Measurements from ENCODE around the gene EPS15. TPM values are rescaled to one million over a fixed set of nuclear protein-coding genes. Genes with fewer than 3 reads are reported as not detected.

The EPS15 gene
- total and polyA plus RNA-seq, 10 of the 15 experiments (the other 5 are each of a cell fraction or from before 2014, with no cell fraction given) = 24.7 to 87.8 (median 56.3) TPM

- Histone ChIP-seq H4K20me1 (ENCODE audit: control insufficient read depth, insufficient read depth) (no peaks in the 10 kb centered on the region), H3K36me3 (ENCODE audit: control insufficient read depth in 2 of 2, insufficient read depth in 2 of 2, low read length in 1 of 2) (no peaks in the 10 kb centered on the region), H2AFZ (ENCODE audit: control insufficient read depth, low read depth, low read length) (no peak overlapping the region; the same call in 1 of the 2 replicates), H3K79me2 (ENCODE audit: control insufficient read depth, insufficient read depth, low read length) (no peaks in the 10 kb centered on the region), H3K4me3 (no peak overlapping the region), H3K4me1 (ENCODE audit: control insufficient read depth, insufficient read depth, low read length) (peaks cover 12% of the 10 kb centered on the region; the same call in 1 of the 2 replicates), H3K4me2 (ENCODE audit: control insufficient read depth, insufficient read depth) (no peak overlapping the region), H3K27ac (ENCODE audit: control insufficient read depth, insufficient read depth) (no peak overlapping the region), H3K9me3 (replicated peaks; ENCODE audit: control insufficient read depth, insufficient read depth, low read length) (peaks cover 6% of the 10 kb centered on the region), H3K27me3 (replicated peaks in 1 of 2; ENCODE audit: control insufficient read depth in 2 of 2, insufficient read depth in 2 of 2, low read length in 1 of 2) (no peaks in the 10 kb centered on the region), H3K9ac (ENCODE audit: control insufficient read depth, insufficient read depth, low read length) (no peak overlapping the region)
- no peak for ATAC-seq
- no peak for FAIRE-seq
- intact Hi-C loops (cut with micrococcal nuclease; ENCODE audit: unreplicated experiment) (no loop called here), in situ Hi-C loops (cut with MboI) (no loop called here)
- TF ChIP-seq SPI1 (IDR thresholded peaks at IDR 0.05; ENCODE audit: borderline replicate concordance, insufficient read depth, low read depth, low read length) (peak; percentile 74; the same call in 1 of the 2 replicates), ZBTB11 (CRISPR knock-in tag; IDR thresholded peaks at IDR 0.05) (no peak)
- no TSS peak for BruUV-seq (replicated peaks)
- 65% methylated on average over 2 of the region's 2 CpGs for WGBS (ENCODE audit: insufficient coverage, insufficient replicate concordance, low lambda C conversion rate, missing lambda C conversion rate)
- ChIA-PET CTCF (interaction anchor here (1.3 kb wide), 1 partner anchor 9 kb away, joined by 3 read pairs; no protein-coding TSS in a partner anchor), RAD21 (ENCODE audit: unreplicated experiment) (no interaction called here), SMC1A (ENCODE audit: uncharacterized antibody, unreplicated experiment) (interaction anchor here (1.7 kb wide), 1 partner anchor 16 kb away, joined by 7 read pairs; no protein-coding TSS in a partner anchor), POLR2A (no interaction called here)
- no peak for DNase-seq (ENCODE audit: low read depth, low spot score)
Measured at GRCh38 chr1:51551081-51551480, 32.0 kb upstream of the EPS15 start.

- Histone ChIP-seq H2AFZ (ENCODE audit: control insufficient read depth, low read depth, low read length) (no peak overlapping the region), H3K27me3 (replicated peaks in 1 of 2; ENCODE audit: control insufficient read depth in 2 of 2, insufficient read depth in 2 of 2, low read length in 1 of 2) (no peaks in the 10 kb centered on the region), H3K9ac (ENCODE audit: control insufficient read depth, insufficient read depth, low read length) (no peak overlapping the region), H3K4me3 (no peak overlapping the region), H4K20me1 (ENCODE audit: control insufficient read depth, insufficient read depth) (no peaks in the 10 kb centered on the region), H3K27ac (ENCODE audit: control insufficient read depth, insufficient read depth) (no peak overlapping the region), H3K36me3 (ENCODE audit: control insufficient read depth in 2 of 2, insufficient read depth in 2 of 2, low read length in 1 of 2) (no peaks in the 10 kb centered on the region), H3K4me2 (ENCODE audit: control insufficient read depth, insufficient read depth) (no peak overlapping the region), H3K9me3 (replicated peaks; ENCODE audit: control insufficient read depth, insufficient read depth, low read length) (peaks cover 6% of the 10 kb centered on the region), H3K4me1 (ENCODE audit: control insufficient read depth, insufficient read depth, low read length) (peaks cover 12% of the 10 kb centered on the region; the same call in 1 of the 2 replicates), H3K79me2 (ENCODE audit: control insufficient read depth, insufficient read depth, low read length) (no peaks in the 10 kb centered on the region)
- no peak for FAIRE-seq
- in situ Hi-C loops (cut with MboI) (no loop called here), intact Hi-C loops (cut with micrococcal nuclease; ENCODE audit: unreplicated experiment) (no loop called here)
- no peak for ATAC-seq
- WGBS (ENCODE audit: insufficient coverage, insufficient replicate concordance, low lambda C conversion rate, missing lambda C conversion rate) = 100% methylated on average over 3 of the region's 3 CpGs
- BruUV-seq (replicated peaks) = no TSS peak
- RAD21 ChIA-PET (ENCODE audit: unreplicated experiment) = no interaction called here
- CTCF ChIA-PET = interaction anchor here (1.2 to 1.3 kb wide), 2 partner anchors 8 to 25 kb away, joined by 3 read pairs; no protein-coding TSS in a partner anchor
- POLR2A ChIA-PET = interaction anchor here (0.5 kb wide), 1 partner anchor 308 kb away, joined by 6 read pairs; no protein-coding TSS in a partner anchor
- no peak for DNase-seq (ENCODE audit: low read depth, low spot score)
- SMC1A ChIA-PET (ENCODE audit: uncharacterized antibody, unreplicated experiment) = interaction anchor here (0.5 to 1.3 kb wide), 3 partner anchors 15 to 69 kb away, joined by 3 read pairs; no protein-coding TSS in a partner anchor
- TF ChIP-seq BRCA1 (IDR thresholded peaks at IDR 0.05; ENCODE audit: low read depth, low read length) (no peak), ZNF384 (IDR thresholded peaks at IDR 0.05; ENCODE audit: borderline replicate concordance, low read depth, low read length) (no peak), CHD1 (IDR thresholded peaks at IDR 0.05; ENCODE audit: low read depth, low read length) (no peak), IRF3 (IDR thresholded peaks at IDR 0.05) (no peak), E4F1 (IDR thresholded peaks at IDR 0.05; ENCODE audit: borderline replicate concordance, partially characterized antibody) (no peak), STAT3 (IDR thresholded peaks at IDR 0.05; ENCODE audit: low read depth, low read length) (no peak), POLR2A (IDR thresholded peaks at IDR 0.05; ENCODE audit: low read depth, low read length) (no peak), PML (IDR thresholded peaks at IDR 0.05; ENCODE audit: low read length) (no peak), ZNF274 (IDR thresholded peaks at IDR 0.05; ENCODE audit: insufficient read depth, insufficient read length) (no peak)
Measured at GRCh38 chr1:51549901-51550300, 30.8 kb upstream of the EPS15 start.
